HG03565 (cell line): ENCODE data around the gene GDNF.
A peak's percentile ranks its signal among the peaks of the same experiment; 100 is the strongest.

Experiments used
- ATAC-seq: cut with Tn5 transposase; IDR thresholded peaks from one replicate; pipeline ENCODE4 v1.9.1; 2021; ENCODE audit warnings: mild to moderate bottlenecking, moderate library complexity; ENCODE audit not compliant: unreplicated experiment

Gene GDNF

DNA sequence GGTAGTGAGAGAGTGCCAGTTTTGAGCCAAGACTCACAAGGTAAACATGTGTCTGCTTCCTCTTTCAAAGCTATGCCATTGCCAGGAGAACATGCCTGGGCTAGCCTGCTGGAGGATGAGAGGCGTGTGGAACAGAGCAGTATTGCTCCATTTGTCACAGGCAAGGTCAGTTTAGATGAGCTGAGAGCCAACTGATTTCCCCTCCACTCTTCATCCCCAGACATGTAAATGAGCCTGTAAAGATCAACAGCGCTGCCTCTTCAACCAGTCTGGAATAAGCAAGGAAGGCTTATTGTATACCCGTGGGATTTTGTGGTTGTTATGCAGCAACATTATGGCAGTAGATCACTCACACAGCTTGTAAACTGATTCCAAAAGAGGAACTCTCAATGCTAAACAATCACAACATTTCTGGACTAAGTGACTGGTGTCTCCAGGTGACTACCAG lies 8.2 kb upstream of the GDNF start:
- ATAC-seq, result no peak

DNA sequence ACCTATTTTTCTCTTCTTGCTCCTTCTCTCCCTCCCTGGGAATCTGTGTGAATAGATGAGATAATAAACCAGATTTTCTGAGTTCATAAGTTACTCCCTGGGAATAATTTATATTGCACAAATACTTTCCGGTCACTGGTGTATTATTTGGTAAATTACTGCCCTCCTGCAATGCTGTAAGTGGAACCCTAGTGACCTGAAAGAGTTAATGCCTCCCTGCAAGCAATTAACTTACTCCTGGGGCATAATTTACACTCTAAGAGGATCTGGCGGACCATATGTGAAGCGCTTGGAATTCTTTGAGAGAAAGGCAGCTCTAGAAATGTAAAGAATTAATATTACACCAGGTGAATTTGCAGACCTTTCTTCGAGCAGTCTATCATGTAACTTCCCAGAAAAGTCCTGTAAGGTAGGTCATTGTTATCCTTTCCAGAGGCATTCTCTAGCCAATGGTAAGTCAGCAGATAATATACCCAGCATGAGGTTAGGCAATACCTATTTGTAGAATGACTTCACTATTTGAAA lies 7.0 kb upstream of the GDNF start:
- ATAC-seq, result no peak

DNA sequence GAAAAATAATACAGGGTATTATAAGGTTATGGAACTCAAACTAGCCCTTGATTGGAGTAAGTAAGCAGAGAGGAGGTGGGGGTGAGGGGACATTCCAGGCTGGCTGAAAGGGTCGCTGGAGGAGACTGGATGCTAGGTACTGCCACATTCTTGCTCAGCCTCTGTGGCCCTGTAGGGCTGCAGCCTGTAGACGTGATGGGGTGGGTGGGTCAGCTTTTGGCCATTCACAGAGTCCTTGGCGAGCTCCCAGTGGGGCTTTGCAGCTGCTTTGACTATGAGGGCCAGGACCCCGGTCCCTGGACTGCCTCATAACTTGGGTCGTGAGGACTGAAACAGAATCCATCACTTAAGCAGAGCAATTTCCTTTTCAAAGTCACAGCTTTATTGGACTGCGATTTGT lies 4.2 kb upstream of the GDNF start:
- no peak for ATAC-seq

DNA sequence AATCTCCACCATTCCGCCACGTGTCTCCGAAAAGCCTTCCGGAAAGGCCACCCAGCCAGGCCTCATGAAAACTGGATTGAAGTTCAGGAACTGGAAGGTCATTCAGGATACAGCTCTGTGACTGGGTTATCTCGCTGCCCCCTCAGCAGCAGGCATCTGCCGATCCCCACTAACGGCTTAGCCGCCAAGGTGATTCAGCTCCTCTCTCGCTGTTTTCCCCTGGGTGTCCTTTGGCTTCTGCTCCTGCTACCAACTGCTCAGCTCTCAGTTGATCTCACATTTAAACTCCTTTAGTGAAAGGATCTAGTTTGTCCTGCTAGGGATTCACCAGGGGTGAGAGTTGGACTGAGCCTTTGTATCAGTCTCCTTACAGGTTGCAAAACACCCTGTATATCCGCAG lies 2.2 kb upstream of the GDNF start:
- no peak for ATAC-seq

DNA sequence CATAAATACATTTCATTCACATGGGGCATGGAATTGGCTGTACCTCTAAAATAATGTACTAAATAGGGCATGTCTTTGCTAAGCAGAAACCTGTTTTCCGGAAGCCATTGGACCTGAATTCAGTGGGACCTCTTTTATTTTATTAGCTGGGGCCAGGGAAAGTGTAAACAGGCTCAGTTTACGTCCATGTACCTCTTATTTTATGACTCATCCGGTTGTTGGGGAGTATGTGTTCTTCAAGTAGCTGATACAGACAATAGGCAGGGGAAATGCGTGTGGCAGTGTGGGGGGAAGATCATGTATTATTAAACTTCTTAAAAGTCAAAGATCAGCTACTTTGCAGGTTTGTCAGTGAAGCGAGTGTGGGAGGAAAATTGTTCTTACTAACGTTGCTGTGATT lies 1.4 kb upstream of the GDNF start:
- no peak for ATAC-seq

DNA sequence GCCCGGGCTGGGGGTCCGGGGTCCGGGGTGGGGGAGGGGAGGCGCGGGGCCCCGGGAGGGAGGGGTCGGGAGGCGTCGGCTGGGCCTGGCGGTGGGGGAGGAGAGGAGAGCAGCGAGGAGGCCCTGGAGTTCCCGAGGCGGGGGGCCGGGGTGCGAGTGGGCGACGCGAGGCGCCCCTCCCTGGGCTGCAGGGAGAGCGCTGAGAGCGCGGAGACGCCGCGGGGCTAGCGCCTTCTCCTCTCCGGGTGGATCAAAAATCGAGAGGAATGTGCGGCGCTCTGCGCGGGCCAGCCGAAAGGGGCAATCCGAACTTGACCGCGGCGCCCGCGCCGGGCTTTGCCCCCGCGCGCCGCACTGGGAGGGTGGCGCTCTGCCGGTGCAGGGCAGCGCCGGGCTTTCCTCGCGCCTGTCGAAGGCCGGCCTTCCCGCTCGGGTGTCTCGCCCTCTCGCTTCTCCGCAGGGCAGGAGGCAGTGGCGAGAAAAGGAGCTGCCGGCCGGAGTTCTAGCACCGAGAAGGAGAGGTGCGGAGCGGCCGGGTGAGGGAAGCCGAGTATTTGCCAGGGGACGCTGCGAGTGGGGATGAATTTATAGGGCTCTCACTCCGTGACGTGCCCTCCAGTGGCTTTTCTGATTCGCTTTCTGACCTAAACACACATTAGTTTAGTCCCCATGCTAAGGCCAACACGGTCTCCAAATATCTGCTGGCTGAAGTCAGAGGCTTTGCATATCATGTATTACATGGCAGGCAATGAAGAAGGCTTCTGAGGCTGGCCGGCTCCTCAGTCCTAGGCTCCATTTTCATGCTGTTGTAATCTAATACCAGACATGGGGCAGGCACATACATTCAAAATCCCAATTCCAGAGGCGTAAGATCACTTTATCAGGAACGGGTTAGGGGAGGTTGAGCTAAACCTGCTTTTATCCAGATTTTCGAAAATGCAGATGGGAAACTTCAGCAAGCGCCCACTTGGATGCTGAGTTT lies 503 bp upstream of the GDNF start:
- ATAC-seq, result no peak

DNA sequence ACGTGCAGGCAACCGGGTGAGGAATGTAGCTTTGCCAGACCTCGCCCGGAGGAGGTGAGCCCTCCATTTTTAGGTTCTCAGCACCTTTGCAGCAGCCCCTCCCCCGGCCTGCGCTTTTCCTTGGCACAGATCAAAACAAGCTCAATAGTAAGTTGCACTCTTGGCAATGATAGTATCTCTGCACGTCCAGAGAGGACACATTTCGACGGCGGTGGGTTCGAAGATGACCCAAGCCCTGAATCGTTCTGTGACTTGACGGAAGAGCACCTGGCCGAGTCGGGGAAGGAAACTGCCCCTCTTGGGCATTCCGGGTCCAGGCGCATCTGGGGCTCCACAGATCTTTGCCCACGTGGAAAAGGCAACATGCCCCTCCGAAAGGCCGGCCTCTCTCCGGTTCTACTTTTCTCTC lies 904 bp downstream of the GDNF start:
- no peak for ATAC-seq

DNA sequence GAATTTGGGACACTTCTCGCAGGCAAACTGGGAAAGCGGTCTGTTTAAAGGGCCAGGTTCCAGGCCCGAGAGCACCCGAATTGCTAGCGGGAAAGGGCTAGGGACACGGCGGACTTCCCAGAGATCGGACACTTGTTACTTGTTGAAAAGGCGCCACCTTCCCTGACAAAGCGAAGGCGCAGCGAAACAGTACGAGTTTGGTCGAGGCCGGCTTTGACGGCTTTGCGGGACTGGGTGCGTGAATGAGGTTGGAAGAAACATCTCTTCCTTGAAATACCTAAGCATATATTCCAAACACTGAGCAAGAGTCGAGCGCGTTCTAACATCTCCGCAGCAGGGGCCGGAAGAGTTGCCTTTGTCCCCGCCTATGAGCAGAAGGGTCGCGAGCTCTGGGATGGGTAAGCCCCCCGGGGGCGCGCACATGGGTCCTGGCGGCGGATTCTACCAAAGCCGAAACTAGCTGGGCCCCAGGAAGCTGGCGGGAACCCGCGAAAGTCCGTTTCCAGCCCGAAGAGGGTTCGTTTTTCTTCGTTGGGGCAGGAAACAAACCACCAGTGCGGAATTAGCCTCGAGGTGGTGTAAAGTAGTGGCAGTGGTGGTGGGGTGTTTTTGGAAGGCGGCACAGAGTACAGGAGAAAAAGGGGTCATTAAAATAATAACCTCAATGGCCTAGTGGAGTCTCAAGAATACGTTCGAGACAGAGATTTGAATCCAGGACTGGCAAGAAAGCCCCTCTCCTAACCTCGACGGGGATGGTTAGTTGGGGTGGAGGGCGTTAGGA lies 1.5 kb downstream of the GDNF start:
- ATAC-seq, result no peak

DNA sequence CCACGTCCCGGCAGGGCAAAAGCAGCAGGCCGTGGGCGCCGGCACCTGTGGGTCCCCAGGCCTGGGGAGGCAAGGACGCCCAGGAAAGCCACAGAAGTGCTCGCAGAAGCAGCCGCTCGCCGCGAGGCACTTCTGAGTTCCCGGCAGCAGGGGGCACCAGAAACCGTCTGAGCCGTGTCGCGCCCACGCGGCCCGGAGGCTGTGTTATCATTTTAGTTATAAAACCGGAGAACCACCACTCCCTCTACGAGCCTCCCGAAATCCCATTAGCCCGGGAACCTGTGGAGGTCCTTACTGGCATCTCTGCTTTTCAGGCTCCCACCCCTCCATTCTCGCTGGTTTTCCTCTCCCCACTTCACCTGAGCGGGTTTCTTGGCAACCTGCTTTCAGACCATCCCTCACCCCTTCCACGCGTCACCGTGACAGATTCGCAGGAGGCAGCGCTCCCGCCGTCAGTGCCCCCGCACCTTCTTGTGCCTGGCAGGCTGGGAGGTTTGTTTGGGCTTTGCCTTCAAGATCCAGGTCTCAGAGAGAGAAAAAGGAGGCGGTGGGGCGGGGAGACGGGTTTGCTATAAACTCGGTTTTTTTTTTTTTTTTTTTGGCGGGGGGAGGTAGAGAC lies 2.3 kb downstream of the GDNF start:
- peak; percentile 58 for ATAC-seq

DNA sequence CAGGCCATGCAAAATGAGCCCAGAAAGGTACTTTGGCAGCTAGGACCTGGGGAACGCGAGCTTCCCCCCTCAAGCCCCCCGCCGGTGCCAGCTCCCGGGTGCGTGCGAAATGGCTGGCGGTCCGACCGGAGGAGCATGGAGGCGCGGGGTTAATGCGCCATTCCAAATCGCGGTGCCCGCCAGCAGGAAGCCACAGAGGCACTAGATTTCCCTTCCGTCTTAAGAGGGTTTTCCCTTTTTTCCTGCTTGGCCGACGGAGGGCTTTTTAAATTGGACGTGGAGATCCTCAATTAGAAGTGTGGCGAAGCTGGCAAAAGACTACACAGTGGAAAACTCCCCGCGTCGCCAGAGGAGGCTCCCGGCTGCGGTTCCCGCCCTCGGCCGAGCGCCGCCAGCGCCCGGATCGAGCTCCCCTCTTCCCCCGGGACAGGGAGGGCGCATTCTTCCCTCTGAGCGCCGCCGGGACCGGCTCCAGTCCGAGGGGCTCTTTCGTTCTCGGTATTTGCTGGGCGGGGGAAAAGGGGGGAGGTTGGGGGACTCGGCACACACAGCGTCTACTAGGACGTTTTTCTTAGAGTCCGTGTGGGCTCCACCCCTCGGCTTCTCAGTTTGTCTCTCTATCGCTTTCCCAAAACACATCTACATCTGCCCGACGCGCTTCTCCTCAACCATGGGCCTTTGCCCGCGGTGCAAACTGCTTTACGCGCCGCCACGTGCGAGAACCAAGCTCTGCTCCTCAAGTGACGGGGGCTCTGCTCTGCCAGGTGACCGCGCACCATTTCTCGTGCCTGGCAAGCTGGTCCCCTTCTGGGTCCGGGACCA lies 3.0 kb downstream of the GDNF start:
- ATAC-seq, result peak; percentile 14

DNA sequence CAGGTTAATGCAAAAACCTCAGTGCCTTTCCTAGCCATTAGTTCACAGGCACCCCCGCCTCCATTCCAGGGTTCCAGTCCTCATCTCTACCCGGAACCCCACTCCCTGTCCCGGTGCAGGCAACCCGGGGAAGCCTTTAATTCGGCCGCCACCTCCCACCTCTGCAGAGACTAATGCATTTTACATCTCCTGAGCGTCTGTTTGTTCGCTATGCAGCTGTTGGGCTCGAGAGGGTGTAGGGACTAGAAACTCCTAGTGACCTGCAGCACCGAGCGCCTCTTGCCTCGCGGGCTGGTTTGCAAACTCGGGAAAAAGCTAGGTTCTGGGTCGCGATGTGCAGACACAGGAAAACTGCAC lies 3.6 kb downstream of the GDNF start:
- ATAC-seq, result no peak

DNA sequence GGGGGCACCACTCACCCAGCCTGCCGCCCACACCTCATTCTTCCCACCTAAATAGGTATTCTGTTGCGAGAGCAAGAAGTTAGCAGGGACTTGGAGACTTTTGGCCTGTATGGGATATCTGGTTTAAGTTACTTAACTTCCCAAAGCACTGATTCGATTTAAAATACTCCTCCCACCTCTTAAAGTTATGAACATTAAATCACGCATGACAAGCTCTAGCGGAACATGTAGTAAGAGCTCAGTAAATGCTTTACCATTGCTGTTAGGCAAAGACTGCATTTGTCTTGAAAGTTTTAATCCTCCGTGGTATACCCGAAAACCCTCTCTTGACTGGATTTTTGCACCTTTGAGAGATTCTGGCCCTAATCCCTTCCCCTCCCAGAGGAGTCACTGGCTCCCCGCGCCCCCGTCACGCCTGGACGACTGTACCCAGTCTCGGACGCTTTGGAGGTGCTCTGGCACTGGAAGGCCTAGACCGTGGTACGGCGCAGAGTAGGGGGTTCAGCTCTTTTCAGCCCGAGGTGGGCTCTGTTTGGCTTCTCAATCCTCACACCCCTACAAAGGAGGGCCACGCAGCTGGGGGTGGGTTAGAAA lies 4.4 kb downstream of the GDNF start:
- ATAC-seq, result no peak

DNA sequence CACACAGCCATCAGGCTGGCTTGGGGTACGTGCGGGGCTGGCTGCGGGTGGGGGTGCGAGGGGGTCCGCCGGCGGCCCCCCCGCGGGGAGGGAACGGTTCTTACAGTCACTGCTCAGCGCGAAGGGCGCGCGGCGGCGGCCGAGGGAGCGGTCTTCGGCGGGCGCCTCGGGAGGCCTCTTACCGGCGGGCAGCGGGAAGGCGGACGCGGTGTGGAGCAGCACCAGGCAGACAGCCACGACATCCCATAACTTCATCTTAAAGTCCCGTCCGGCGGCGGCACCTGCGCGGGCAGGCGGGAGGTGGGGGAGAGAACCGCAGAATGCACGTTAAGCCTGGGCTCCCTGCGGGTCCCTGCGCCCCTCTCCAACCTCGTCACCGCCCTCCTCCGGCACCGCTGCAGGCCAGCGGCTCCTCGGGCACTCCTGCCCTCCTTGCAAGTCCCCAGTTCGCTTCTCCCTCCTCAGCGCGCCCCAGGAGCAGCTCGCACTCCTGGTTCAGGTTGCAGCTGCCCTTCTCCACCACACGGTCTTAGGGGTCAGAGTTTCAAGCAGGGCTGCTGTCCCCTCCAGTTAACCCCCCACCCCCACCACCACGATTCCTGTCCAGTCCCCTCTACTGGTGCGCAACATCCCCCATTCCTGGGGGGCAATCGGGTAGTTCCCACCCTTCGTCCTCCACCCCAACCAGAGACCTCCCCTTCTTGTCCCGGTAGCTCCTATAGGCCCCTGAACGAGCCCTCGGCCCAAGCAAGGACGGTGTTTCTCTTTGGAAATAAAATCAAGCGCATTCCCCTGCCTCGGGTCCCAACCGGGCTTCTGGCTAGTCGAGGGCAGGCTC lies 5.1 kb downstream of the GDNF start:
- ATAC-seq, result no peak

DNA sequence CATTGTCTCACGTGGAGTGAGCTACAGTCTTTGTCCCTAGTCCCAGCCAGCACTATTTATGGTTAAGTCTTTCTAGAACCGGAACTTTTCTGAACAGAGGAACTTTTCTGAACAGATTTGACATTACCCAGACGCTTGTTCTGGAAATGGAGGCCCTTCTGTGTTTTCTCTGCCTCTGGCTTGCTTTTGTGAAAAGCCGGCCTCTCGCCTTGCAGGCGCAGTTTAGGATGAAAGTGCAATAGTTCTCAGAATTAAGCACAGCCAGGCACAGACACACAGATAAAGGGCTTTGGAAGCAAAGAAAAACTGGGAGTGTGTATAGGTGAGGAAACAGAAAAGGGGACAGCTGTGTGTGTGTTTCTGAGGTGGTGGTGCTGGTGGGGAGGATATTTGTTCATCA lies 5.9 kb downstream of the GDNF start:
- no peak for ATAC-seq

DNA sequence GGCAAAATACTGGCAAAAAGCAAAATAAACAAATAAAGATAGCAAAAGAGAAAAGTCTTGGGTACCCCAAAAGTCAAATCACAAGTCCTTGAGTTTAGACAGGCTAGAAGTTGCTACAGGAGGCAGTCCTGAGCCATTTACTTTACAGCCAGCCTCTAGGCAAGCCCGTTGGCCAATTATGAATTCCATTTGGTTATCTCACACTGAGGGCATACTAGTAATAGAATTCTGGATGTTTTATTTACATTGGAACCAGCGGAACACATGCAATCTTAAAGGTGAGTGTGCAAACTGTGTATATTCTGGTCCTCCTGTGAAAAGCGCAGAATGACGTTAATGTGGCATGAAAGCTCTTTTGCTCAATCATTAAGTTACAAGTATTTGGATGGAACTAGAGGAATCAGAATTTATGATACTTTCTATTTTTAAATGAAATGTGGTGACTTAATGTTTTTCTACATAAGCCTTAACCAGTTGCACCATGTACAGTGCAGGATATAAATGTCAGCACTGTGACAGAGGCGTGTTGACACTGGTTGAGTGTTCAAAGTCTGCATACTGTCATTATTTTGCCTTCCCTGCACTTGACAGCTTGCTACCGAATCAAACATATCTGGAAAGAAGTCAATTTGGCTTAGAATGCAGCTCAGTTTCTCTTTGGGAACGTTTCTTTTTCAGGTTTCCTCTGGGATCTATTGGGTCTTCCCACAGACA lies 7.9 kb downstream of the GDNF start:
- ATAC-seq, result no peak

DNA sequence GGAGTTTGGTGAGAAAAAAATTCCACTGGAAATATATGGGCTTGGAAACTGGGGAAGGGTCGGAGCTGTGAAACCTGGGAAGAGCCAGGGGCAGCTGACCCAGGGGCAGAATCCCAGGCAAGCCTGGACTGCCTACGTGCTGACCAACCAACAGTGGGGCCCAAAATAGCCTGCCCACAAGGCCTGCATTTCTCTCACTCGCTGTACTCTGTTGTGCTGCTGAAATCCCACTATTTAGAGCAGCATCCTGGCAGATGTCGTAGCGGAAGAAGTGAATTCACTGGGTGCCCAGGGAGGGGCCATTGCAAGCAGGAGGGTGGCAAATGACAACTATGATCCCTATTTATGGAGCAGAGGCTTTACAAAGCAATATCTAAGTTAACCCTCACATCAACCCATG lies 9.5 kb downstream of the GDNF start:
- no peak for ATAC-seq

DNA sequence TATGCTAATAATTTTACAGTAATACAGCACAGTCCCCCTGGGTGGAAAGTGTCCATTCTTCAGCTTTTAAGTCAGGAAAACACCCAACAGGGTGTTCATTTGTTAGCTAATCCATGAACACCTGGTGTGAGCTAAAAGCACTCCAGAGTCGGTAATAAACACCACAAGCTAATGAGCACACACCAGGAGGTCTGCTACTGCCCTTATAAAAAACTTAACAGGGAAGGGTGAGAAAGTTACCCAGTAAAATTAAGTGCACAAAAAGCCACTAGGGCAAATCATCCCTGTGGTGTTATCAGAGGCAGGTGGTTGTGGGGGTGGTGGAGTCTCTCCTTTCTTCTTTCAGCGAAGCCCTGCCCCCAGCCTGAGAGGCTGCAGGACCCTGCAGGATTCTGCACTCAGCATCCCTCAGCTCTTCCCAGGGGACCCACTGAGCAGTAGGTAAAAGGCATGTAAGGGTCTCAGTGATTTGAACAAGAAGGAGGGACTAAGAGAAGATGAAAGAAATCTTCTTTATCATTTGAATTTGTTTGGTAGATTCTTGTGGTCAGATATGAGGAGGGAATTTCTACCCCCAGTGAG lies 14.4 kb downstream of the GDNF start:
- no peak for ATAC-seq

DNA sequence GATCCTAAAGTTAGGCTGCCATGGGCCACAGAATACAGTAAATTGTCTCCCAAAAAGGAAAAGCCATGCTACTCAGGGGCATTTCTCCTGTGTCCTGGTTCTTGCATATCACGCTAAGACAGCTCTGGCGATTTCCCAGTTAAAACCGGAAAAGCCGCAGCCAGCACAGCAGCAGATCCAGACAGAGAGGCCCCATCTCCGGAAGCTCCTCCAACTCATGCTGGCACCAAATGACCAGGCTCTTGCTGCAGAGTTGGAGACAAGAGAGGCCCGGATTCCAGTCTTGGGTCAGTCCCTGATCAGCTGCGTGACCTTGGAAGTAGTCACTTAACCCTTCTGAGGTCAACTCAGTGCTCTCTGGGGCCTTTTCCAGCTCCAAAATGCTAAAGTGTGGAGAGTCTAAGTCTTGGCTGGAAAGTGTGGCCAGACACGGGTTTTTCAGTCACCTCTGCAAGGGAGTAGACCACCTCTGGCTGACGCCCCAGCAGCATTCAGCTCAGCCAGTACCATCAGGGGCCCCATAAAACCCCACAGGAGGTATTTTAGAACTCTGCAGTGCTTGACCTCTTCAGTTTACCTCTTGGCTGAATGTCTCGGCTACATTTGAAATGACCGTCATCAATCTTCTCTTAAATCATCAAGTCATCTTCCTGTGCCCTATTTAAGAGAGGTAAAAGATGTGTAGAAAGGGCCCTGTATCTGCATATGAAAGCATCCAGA lies 16.2 kb downstream of the GDNF start:
- ATAC-seq, result no peak
